ENCODE data around the gene DAB1. TPM values are rescaled to one million over a fixed set of nuclear protein-coding genes. Genes with fewer than 3 reads are reported as not detected.

DAB1 gene
- polyA plus RNA-seq, 1 donor from 2014 or later: 11.4 TPM

- Histone ChIP-seq H3F3A (ENCODE audit: insufficient read depth, low read length, poor library complexity, severe bottlenecking) (peaks cover 4% of the 10 kb centered on the region), H3K9me2 (ENCODE audit: insufficient read depth, low read length) (no peaks in the 10 kb centered on the region), H3K27ac (ENCODE audit: low read length) (no peak overlapping the region), H3K4me2 (ENCODE audit: low read length) (no peak overlapping the region), H4K20me1 (ENCODE audit: insufficient read depth) (no peaks in the 10 kb centered on the region), H3K9me3 (ENCODE audit: low read length) (no peaks in the 10 kb centered on the region), H3K4me3 (ENCODE audit: low read length) (no peak overlapping the region), H3K79me2 (replicated peaks; ENCODE audit: insufficient read depth, low read length) (no peaks in the 10 kb centered on the region), H3K9ac (ENCODE audit: low read length) (no peak overlapping the region), H2AFZ (ENCODE audit: low read depth, low read length) (no peak overlapping the region), H3K36me3 (ENCODE audit: insufficient read depth, low read length) (no peaks in the 10 kb centered on the region), H3K27me3 (ENCODE audit: insufficient read depth, low read depth, low read length) (no peaks in the 10 kb centered on the region)
- no peak for TF ChIP-seq CTCF (IDR thresholded peaks at IDR 0.05; ENCODE audit: poor library complexity, severe bottlenecking)
- TF ChIP-seq TAF1 (IDR thresholded peaks at IDR 0.05; ENCODE audit: low read depth): no peak
- TF ChIP-seq EZH2 (IDR thresholded peaks at IDR 0.05; ENCODE audit: borderline replicate concordance, insufficient read depth, low read length, poor library complexity, severe bottlenecking): no peak
- no peak for TF ChIP-seq RAD21 (conservative IDR thresholded peaks at IDR 0.05)
- TF ChIP-seq MXI1 (conservative IDR thresholded peaks at IDR 0.05; ENCODE audit: poor library complexity, severe bottlenecking): no peak
- TF ChIP-seq POLR2AphosphoS5 (IDR thresholded peaks at IDR 0.05): no peak
- TF ChIP-seq EP300 (conservative IDR thresholded peaks at IDR 0.05; ENCODE audit: poor library complexity, severe bottlenecking): no peak
- TF ChIP-seq, protein P1, sequence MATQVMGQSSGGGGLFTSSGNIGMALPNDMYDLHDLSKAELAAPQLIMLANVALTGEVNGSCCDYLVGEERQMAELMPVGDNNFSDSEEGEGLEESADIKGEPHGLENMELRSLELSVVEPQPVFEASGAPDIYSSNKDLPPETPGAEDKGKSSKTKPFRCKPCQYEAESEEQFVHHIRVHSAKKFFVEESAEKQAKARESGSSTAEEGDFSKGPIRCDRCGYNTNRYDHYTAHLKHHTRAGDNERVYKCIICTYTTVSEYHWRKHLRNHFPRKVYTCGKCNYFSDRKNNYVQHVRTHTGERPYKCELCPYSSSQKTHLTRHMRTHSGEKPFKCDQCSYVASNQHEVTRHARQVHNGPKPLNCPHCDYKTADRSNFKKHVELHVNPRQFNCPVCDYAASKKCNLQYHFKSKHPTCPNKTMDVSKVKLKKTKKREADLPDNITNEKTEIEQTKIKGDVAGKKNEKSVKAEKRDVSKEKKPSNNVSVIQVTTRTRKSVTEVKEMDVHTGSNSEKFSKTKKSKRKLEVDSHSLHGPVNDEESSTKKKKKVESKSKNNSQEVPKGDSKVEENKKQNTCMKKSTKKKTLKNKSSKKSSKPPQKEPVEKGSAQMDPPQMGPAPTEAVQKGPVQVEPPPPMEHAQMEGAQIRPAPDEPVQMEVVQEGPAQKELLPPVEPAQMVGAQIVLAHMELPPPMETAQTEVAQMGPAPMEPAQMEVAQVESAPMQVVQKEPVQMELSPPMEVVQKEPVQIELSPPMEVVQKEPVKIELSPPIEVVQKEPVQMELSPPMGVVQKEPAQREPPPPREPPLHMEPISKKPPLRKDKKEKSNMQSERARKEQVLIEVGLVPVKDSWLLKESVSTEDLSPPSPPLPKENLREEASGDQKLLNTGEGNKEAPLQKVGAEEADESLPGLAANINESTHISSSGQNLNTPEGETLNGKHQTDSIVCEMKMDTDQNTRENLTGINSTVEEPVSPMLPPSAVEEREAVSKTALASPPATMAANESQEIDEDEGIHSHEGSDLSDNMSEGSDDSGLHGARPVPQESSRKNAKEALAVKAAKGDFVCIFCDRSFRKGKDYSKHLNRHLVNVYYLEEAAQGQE (IDR thresholded peaks at IDR 0.05; ENCODE audit: borderline replicate concordance): no peak
- TF ChIP-seq SMC3 (conservative IDR thresholded peaks at IDR 0.05; ENCODE audit: poor library complexity): no peak
These were observed 99.5 kb downstream of the DAB1 start for GRCh38 chr1:57324388-57324787.

DNA sequence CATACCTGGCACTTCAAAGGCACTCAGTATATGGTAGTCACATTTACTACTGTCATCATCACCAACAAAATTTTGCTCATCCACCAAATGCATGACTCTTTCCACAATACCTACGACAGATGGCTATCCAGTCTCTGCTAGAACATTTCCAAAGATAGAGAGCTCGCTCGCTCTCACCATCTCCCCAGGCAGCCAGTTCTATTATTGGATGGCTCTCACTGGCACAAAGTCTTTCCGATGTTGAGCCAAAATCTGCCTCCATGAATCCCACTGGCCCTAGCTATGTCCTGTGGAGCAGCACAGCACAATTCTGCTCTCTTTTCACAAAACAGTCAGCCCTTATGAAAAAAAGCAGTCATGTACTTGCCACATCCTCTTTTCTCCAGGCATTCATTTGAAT lies 102.1 kb downstream of the DAB1 start:
- H3K4me3 ChIP-seq (ENCODE audit: low read length): no peak overlapping the region
- no peaks in the 10 kb centered on the region for H3K9me2 ChIP-seq (ENCODE audit: insufficient read depth, low read length)
- no peaks in the 10 kb centered on the region for H4K20me1 ChIP-seq (ENCODE audit: insufficient read depth)
- no peak overlapping the region for H3K27ac ChIP-seq (ENCODE audit: low read length)
- no peak overlapping the region for H3K9ac ChIP-seq (ENCODE audit: low read length)
- H3K27me3 ChIP-seq (ENCODE audit: insufficient read depth, low read depth, low read length): no peaks in the 10 kb centered on the region
- no peaks in the 10 kb centered on the region for H3F3A ChIP-seq (ENCODE audit: insufficient read depth, low read length, poor library complexity, severe bottlenecking)
- H3K36me3 ChIP-seq (ENCODE audit: insufficient read depth, low read length): no peaks in the 10 kb centered on the region
- no peaks in the 10 kb centered on the region for H3K79me2 ChIP-seq (replicated peaks; ENCODE audit: insufficient read depth, low read length)
- H2AFZ ChIP-seq (ENCODE audit: low read depth, low read length): no peak overlapping the region
- no peak for TF ChIP-seq MXI1 (conservative IDR thresholded peaks at IDR 0.05; ENCODE audit: poor library complexity, severe bottlenecking)
- no peak for TF ChIP-seq RAD21 (conservative IDR thresholded peaks at IDR 0.05)
- TF ChIP-seq, protein P1 (IDR thresholded peaks at IDR 0.05; ENCODE audit: borderline replicate concordance): no peak
- TF ChIP-seq SMC3 (conservative IDR thresholded peaks at IDR 0.05; ENCODE audit: poor library complexity): no peak
- TF ChIP-seq POLR2AphosphoS5 (IDR thresholded peaks at IDR 0.05): no peak
- no peak for TF ChIP-seq CTCF (IDR thresholded peaks at IDR 0.05; ENCODE audit: poor library complexity, severe bottlenecking)
- no peak for TF ChIP-seq EZH2 (IDR thresholded peaks at IDR 0.05; ENCODE audit: borderline replicate concordance, insufficient read depth, low read length, poor library complexity, severe bottlenecking)
- TF ChIP-seq TAF1 (IDR thresholded peaks at IDR 0.05; ENCODE audit: low read depth): no peak
- no peak overlapping the region for H3K4me2 ChIP-seq (ENCODE audit: low read length)
- no peaks in the 10 kb centered on the region for H3K9me3 ChIP-seq (ENCODE audit: low read length)

Measured in neural cell (in vitro differentiated cells).